HepG2 (cell line): ENCODE data around the gene VSIG8. TPM values are rescaled to one million over a fixed set of nuclear protein-coding genes. Genes with fewer than 3 reads are reported as not detected.

ENCODE experiments used
- ATAC-seq: fragments of 200-7000 bp; cut with Tn5 transposase; 3 replicates; pipeline ENCODE4 v1.9.1; 2020; ENCODE audit warnings: mild to moderate bottlenecking, moderate library complexity
- BruUV-seq: library from RNA; stranded (reverse); fragments of 400-500 nt; replicated peaks from 2 replicates; lab custom pipeline; 2021; lab: Mats Ljungman, UMichigan
- CTCF ChIA-PET: fragments of 300-600 bp; formaldehyde crosslinking; extraction: SDS; loops from one replicate; lab custom pipeline; 2021; ENCODE audit warnings: low total read pairs, inconsistent platforms, low intra/inter-chr PET ratio; lab: Yijun Ruan, JAX
- POLR2A ChIA-PET: fragments of 350-600 bp; sonication (Branson Sonifier 250); formaldehyde crosslinking; loops from one replicate; lab custom pipeline; 2020; ENCODE audit warnings: antibody characterized with exemption, inconsistent platforms; lab: Yijun Ruan, JAX
- DNase-seq: peaks from one replicate; pipeline ENCODE4 v3.0.0-alpha.2; 2015; ENCODE audit warnings: low spot score
- FAIRE-seq: peaks from 3 replicates; lab custom pipeline; 2011; peaks lifted over from hg19 to GRCh38; lab: Jason Lieb, UNC
- H2AFZ ChIP-seq: one replicate; pipeline ENCODE4 v1.6.1; 2011; ENCODE audit warnings: low read length, inconsistent platforms
- H3K27ac ChIP-seq: fragments of 300-600 bp; 3 replicates; pipeline ENCODE4 v1.8.0; 2011; ENCODE audit warnings: mixed run types, mild to moderate bottlenecking, mixed read lengths, low read length, inconsistent platforms; ENCODE audit not compliant: insufficient read depth; ENCODE audit errors: extremely low read length
- H3K27me3 ChIP-seq, 2 experiments: fragments of 200-600 bp in 1 of 2; 2 replicates in 1 of 2; 3 replicates in 1 of 2; pipeline versions ENCODE4 v1.6.0 to v1.8.0; 2011; ENCODE audit warnings: low read length in 2 of 2, mild to moderate bottlenecking in 2 of 2, moderate library complexity in 2 of 2, inconsistent platforms in 1 of 2; ENCODE audit not compliant: insufficient read depth in 2 of 2, control insufficient read depth in 1 of 2
- H3K36me3 ChIP-seq, 2 experiments: fragments of 200-600 bp in 1 of 2; replicated peaks in 1 of 2; 2 replicates in 1 of 2; 3 replicates in 1 of 2; pipeline versions ENCODE4 v1.5.1 to v1.8.0; 2011; ENCODE audit warnings: low read length in 2 of 2, inconsistent platforms in 1 of 2; ENCODE audit not compliant: insufficient read depth in 2 of 2, control insufficient read depth in 1 of 2
- H3K4me1 ChIP-seq: 2 replicates; pipeline ENCODE4 v1.5.1; 2012; ENCODE audit warnings: low read length, inconsistent platforms; ENCODE audit not compliant: insufficient read depth
- H3K4me2 ChIP-seq: 2 replicates; pipeline ENCODE4 v1.6.0; 2011; ENCODE audit warnings: low read depth, low read length, inconsistent platforms
- H3K4me3 ChIP-seq, 3 experiments: fragments of 200-600 bp in 1 of 3; sonication (generic), shearing (Covaris generic) in 1 of 3; replicated peaks in 1 of 3; 2 replicates each; pipeline ENCODE4 v1.5.1; 2011 to 2016; ENCODE audit warnings: low read length in 3 of 3, inconsistent platforms in 2 of 3, low read depth in 2 of 3, mild to moderate bottlenecking in 2 of 3, control low read depth in 1 of 3, mixed read lengths in 1 of 3; ENCODE audit not compliant: insufficient read depth in 1 of 3
- H3K79me2 ChIP-seq: one replicate; pipeline ENCODE4 v1.6.1; 2011; ENCODE audit warnings: low read length, inconsistent platforms; ENCODE audit not compliant: insufficient read depth
- H3K9ac ChIP-seq: 2 replicates; pipeline ENCODE4 v1.6.0; 2011; ENCODE audit warnings: mild to moderate bottlenecking, low read depth, low read length, inconsistent platforms; ENCODE audit not compliant: insufficient read depth
- H3K9me3 ChIP-seq: 2 replicates; pipeline ENCODE4 v1.5.1; 2012; ENCODE audit warnings: mild to moderate bottlenecking, low read length
- H4K20me1 ChIP-seq: 2 replicates; pipeline ENCODE4 v1.6.0; 2011; ENCODE audit warnings: inconsistent platforms, mild to moderate bottlenecking, low read length, moderate library complexity; ENCODE audit not compliant: insufficient read depth
- CBX1 ChIP-seq: IDR thresholded peaks from one replicate; pipeline ENCODE4 v1.6.1; 2016; ENCODE audit warnings: antibody characterized with exemption, low read depth
- CHD4 ChIP-seq: fragments of 200-600 bp; sonication (generic); IDR thresholded peaks from 2 replicates; pipeline ENCODE4 v1.7.0; 2017; ENCODE audit warnings: mild to moderate bottlenecking, low read length, borderline replicate concordance
- HNRNPH1 ChIP-seq: fragments of 200-400 bp; formaldehyde crosslinking; optimal IDR thresholded peaks from 2 replicates; pipeline ENCODE3; 2017; ENCODE audit warnings: mild to moderate bottlenecking, low read depth, low read length
- MED13 ChIP-seq: sonication (generic); formaldehyde crosslinking; IDR thresholded peaks from 2 replicates; pipeline ENCODE4 v1.5.0; 2020; ENCODE audit warnings: missing genetic modification reagents
- MXD4 ChIP-seq: IDR thresholded peaks from 2 replicates; pipeline ENCODE4 v1.6.1; 2016; ENCODE audit warnings: mild to moderate bottlenecking, missing biosample characterization, missing genetic modification reagents
- PHF21A ChIP-seq: sonication (generic); formaldehyde crosslinking; IDR thresholded peaks from 2 replicates; pipeline ENCODE4 v1.5.0; 2020; ENCODE audit warnings: mild to moderate bottlenecking, missing genetic modification reagents
- RBAK ChIP-seq: sonication (generic); formaldehyde crosslinking; IDR thresholded peaks from 2 replicates; pipeline ENCODE4 v1.5.1; 2020; ENCODE audit warnings: mild to moderate bottlenecking, missing genetic modification reagents
- RBM39 ChIP-seq: fragments of 200-400 bp; formaldehyde crosslinking; IDR thresholded peaks from one replicate; pipeline ENCODE4 v1.6.1; 2018; ENCODE audit warnings: antibody characterized with exemption, mild to moderate bottlenecking, low read depth, low read length; ENCODE audit not compliant: poor library complexity, severe bottlenecking
- YEATS2 ChIP-seq: sonication (generic); formaldehyde crosslinking; IDR thresholded peaks from 2 replicates; pipeline ENCODE4 v1.4.0; 2020; ENCODE audit warnings: missing genetic modification reagents, borderline replicate concordance
- ZHX1 ChIP-seq: sonication (generic); formaldehyde crosslinking; IDR thresholded peaks from 2 replicates; pipeline ENCODE4 v1.8.1; 2022; ENCODE audit warnings: low read depth, mild to moderate bottlenecking, missing genetic modification reagents
- ZNF597 ChIP-seq: sonication (generic); formaldehyde crosslinking; IDR thresholded peaks from 2 replicates; pipeline ENCODE4 v1.5.0; 2020; ENCODE audit warnings: missing genetic modification reagents
- ZNF746 ChIP-seq: sonication (generic); formaldehyde crosslinking; IDR thresholded peaks from 2 replicates; pipeline ENCODE4 v1.8.0; 2022; ENCODE audit warnings: mild to moderate bottlenecking, missing genetic modification reagents
- ZNF782 ChIP-seq: sonication (generic); formaldehyde crosslinking; IDR thresholded peaks from 2 replicates; pipeline ENCODE4 v1.4.0; 2020; ENCODE audit warnings: missing genetic modification reagents, mild to moderate bottlenecking, borderline replicate concordance
- ZSCAN31 ChIP-seq: sonication (generic); formaldehyde crosslinking; IDR thresholded peaks from 2 replicates; pipeline ENCODE4 v1.5.0; 2020; ENCODE audit warnings: low read depth, mild to moderate bottlenecking, missing genetic modification reagents
- WGBS: methylation state at CpG from one replicate; pipeline ENCODE4 v1.1.6; 2017; ENCODE audit warnings: low lambda C conversion rate; 5-methylcytosine and 5-hydroxymethylcytosine counted together
- in situ Hi-C: cut with HindIII; loops from 2 replicates; pipeline ENCODE4 v1.10.0; 2017; ENCODE audit warnings: low pct_unique_long_range_greater_than_20kb; ENCODE audit not compliant: extremely low pct_ligation_motif_present
- intact Hi-C: fragments of 100-400 bp; cut with micrococcal nuclease; formaldehyde crosslinking; loops from one replicate; pipeline ENCODE4 v1.10.0; 2022; ENCODE audit not compliant: unreplicated experiment
- polyA plus RNA-seq, 8 experiments: library from polyadenylated mRNA; depleted of rRNA in 3 of 8; stranded (reverse) in 7 of 8; unstranded in 1 of 8; fragments of >200 nt; fragmentation: Illumina TruSeq in 4 of 8; extraction: Trizol in 4 of 8; gene quantifications; 2 replicates each; pipeline versions ENCODE4 v1.2.1 to v1.2.3, GENCODE V29; 2011 to 2016; ENCODE audit warnings: low read depth in 4 of 8, missing spikeins in 1 of 8, mixed read lengths in 1 of 8; ENCODE audit not compliant: insufficient read depth in 1 of 8
- total RNA-seq, 5 experiments: library from RNA; depleted of rRNA; stranded (reverse); fragments of >200 nt; fragmentation: Illumina TruSeq; extraction: Trizol; gene quantifications; 2 replicates each; pipeline ENCODE4 v1.2.3, GENCODE V29; 2016; ENCODE audit warnings: low read depth in 1 of 5

VSIG8 gene
- total and polyA plus RNA-seq, 2 of the 13 experiments (the other 11 are each of a cell fraction or from before 2014, with no cell fraction given), result not detected

- no TSS peak for BruUV-seq
- intact Hi-C loops (no loop called here), in situ Hi-C loops (no loop called here)
- FAIRE-seq, result no peak
- Histone ChIP-seq H3K27me3 (peaks cover 0 to 1% of the 10 kb centered on the region in 2 experiments; a peak in 2 of 5 replicates), H3K79me2 (no peaks in the 10 kb centered on the region), H3K4me1 (no peaks in the 10 kb centered on the region), H3K4me3 (no peak overlapping the region), H2AFZ (no peak overlapping the region), H4K20me1 (no peaks in the 10 kb centered on the region), H3K27ac (no peak overlapping the region), H3K9ac (no peak overlapping the region), H3K36me3 (no peaks in the 10 kb centered on the region), H3K4me2 (no peak overlapping the region), H3K9me3 (no peaks in the 10 kb centered on the region)
- ChIA-PET POLR2A (no interaction called here), CTCF (no interaction called here)
- DNase-seq, result no peak
- TF ChIP-seq CBX1 (no peak), ZNF746 (no peak), MED13 (no peak), PHF21A (no peak), YEATS2 (CRISPR knock-in tag) (no peak), RBM39 (no peak), ZNF597 (CRISPR knock-in tag) (no peak), HNRNPH1 (no peak), MXD4 (no peak), CHD4 (no peak), ZSCAN31 (CRISPR knock-in tag) (no peak), ZHX1 (CRISPR knock-in tag) (no peak), ZNF782 (CRISPR knock-in tag) (no peak), RBAK (no peak)
- no peak for ATAC-seq
- WGBS, result 14% methylated on average over 8 of the region's 8 CpGs
These were observed 21.8 kb upstream of the VSIG8 start for GRCh38 chr1:159884296-159884695.
